Anterior cingulate cortex (tissue), 58 donors: ENCODE measurements around the gene GHR.

Experiments used
- DNase-seq, 58 donors: peaks; one replicate each; lab custom pipeline; 2025; lab: John Stamatoyannopoulos, UW

The GHR gene

GRCh38 chr5:42423285-42424165 is at the start of gene GHR:
GHR (plus strand) TSS chr5:42423439; CDS start chr5:42565875, 142,436 bp downstream.
- peak; percentile 10 to 89 (median 70) for DNase-seq

GRCh38 chr5:42374679-42375273 is 48.5 kb upstream of the GHR start:
- DNase-seq: no peak

GRCh38 chr5:42377496-42377895 is 45.7 kb upstream of the GHR start:
- DNase-seq: no peak

GRCh38 chr5:42381973-42382372 is 41.3 kb upstream of the GHR start:
- DNase-seq: no peak

- no peak for DNase-seq
Observed at GRCh38 chr5:42387563-42387962, 35.7 kb upstream of the GHR start.

GRCh38 chr5:42390115-42390514 is 33.1 kb upstream of the GHR start:
- no peak for DNase-seq

- DNase-seq: no peak
Observed at GRCh38 chr5:42392917-42393316, 30.3 kb upstream of the GHR start.

GRCh38 chr5:42396111-42396510 is 27.1 kb upstream of the GHR start:
- DNase-seq: no peak

GRCh38 chr5:42397267-42397666 is 26.0 kb upstream of the GHR start:
- DNase-seq: no peak

- no peak for DNase-seq
Observed at GRCh38 chr5:42399702-42400101, 23.5 kb upstream of the GHR start.

- DNase-seq: no peak
Observed at GRCh38 chr5:42400474-42400873, 22.8 kb upstream of the GHR start.

- DNase-seq: no peak
Observed at GRCh38 chr5:42403236-42403635, 20.0 kb upstream of the GHR start.

- DNase-seq: no peak
Observed at GRCh38 chr5:42404366-42404765, 18.9 kb upstream of the GHR start.

- no peak for DNase-seq
Observed at GRCh38 chr5:42419294-42419693, 3.9 kb upstream of the GHR start.

- DNase-seq: no peak
Observed at GRCh38 chr5:42422656-42423280, 471 bp upstream of the GHR start.

GRCh38 chr5:42426016-42426415 is 2.8 kb downstream of the GHR start:
- no peak for DNase-seq

GRCh38 chr5:42429694-42430093 is 6.5 kb downstream of the GHR start:
- no peak for DNase-seq

GRCh38 chr5:42434047-42434724 is 10.9 kb downstream of the GHR start:
- DNase-seq: no peak

- no peak for DNase-seq
Observed at GRCh38 chr5:42436051-42436450, 12.8 kb downstream of the GHR start.

- DNase-seq: no peak
Observed at GRCh38 chr5:42454216-42454995, 31.2 kb downstream of the GHR start.
